K562 (cell line): ENCODE results near the gene ADIPOQ. TPM values are rescaled to one million over a fixed set of nuclear protein-coding genes. Genes with fewer than 3 reads are reported as not detected.
A peak's percentile ranks its signal among the peaks of the same experiment; 100 is the strongest.

Source experiments
- ATAC-seq: fragments of 200-7000 bp; cut with Tn5 transposase; 3 replicates; pipeline ENCODE4 v1.9.1; 2020; ENCODE audit warnings: moderate library complexity
- BruUV-seq: library from RNA; stranded (reverse); fragments of 400-500 nt; replicated peaks from 2 replicates; lab custom pipeline; 2021; lab: Mats Ljungman, UMichigan
- CTCF ChIA-PET: fragments of 300-600 bp; formaldehyde crosslinking; extraction: SDS; loops from one replicate; lab custom pipeline; 2021; ENCODE audit warnings: low intra/inter-chr PET ratio; lab: Yijun Ruan, JAX
- POLR2A ChIA-PET: fragments of 300-600, 350-650 bp; sonication (Branson Sonifier 250); formaldehyde crosslinking; extraction: SDS; loops from one replicate; lab custom pipeline; 2021; ENCODE audit warnings: antibody characterized with exemption, inconsistent platforms; lab: Yijun Ruan, JAX
- DNase-seq, 4 experiments: peaks; one replicate each; pipeline versions ENCODE4 v3.0.0 to v3.0.0-alpha.2; 2011 to 2018; ENCODE audit warnings: low spot score in 3 of 4, mixed read lengths in 3 of 4; ENCODE audit errors: extremely low read depth in 1 of 4
- FAIRE-seq: peaks from 2 replicates; lab custom pipeline; 2011; peaks lifted over from hg19 to GRCh38; lab: Jason Lieb, UNC
- H2AFZ ChIP-seq: 2 replicates; pipeline ENCODE4 v1.6.0; 2011; ENCODE audit warnings: low read depth, low read length, control low read depth, inconsistent platforms
- H3K27ac ChIP-seq: fragments of 200-600 bp; 3 replicates; pipeline ENCODE4 v1.8.0; 2011; ENCODE audit warnings: low read depth, mild to moderate bottlenecking, control low read depth, inconsistent platforms, low read length, moderate library complexity, mixed read lengths; ENCODE audit errors: extremely low read depth
- H3K27me3 ChIP-seq, 2 experiments: fragments of 300-600 bp in 1 of 2; 2 replicates in 1 of 2; 3 replicates in 1 of 2; pipeline versions ENCODE4 v1.6.0 to v1.8.0; 2011; ENCODE audit warnings: inconsistent platforms in 2 of 2, low read length in 2 of 2, mild to moderate bottlenecking in 1 of 2, mixed read lengths in 1 of 2, moderate library complexity in 1 of 2; ENCODE audit not compliant: control insufficient read depth in 2 of 2, insufficient read depth in 2 of 2
- H3K36me3 ChIP-seq: fragments of 300-600 bp; 3 replicates; pipeline ENCODE4 v1.8.0; 2011; ENCODE audit warnings: mild to moderate bottlenecking, low read length, inconsistent platforms; ENCODE audit not compliant: control insufficient read depth, insufficient read depth
- H3K4me1 ChIP-seq, 2 experiments: fragments of 200-600 bp in 1 of 2; replicated peaks in 1 of 2; 2 replicates in 1 of 2; 3 replicates in 1 of 2; pipeline versions ENCODE4 v1.5.1 to v1.8.0; 2011; ENCODE audit warnings: inconsistent platforms in 2 of 2, low read length in 2 of 2, mild to moderate bottlenecking in 1 of 2, mixed read lengths in 1 of 2, moderate library complexity in 1 of 2; ENCODE audit not compliant: control insufficient read depth in 2 of 2, insufficient read depth in 2 of 2
- H3K4me2 ChIP-seq: 2 replicates; pipeline ENCODE4 v1.6.1; 2011; ENCODE audit warnings: low read length, control low read depth, inconsistent platforms, mixed read lengths; ENCODE audit not compliant: insufficient read depth
- H3K4me3 ChIP-seq: fragments of 200-600 bp; sonication (generic), shearing (Covaris generic); 2 replicates; pipeline ENCODE4 v1.5.1; 2016; ENCODE audit warnings: control low read depth, inconsistent platforms
- H3K79me2 ChIP-seq: fragments of 200-600 bp; 3 replicates; pipeline ENCODE4 v1.8.0; 2011; ENCODE audit warnings: low read length, inconsistent platforms; ENCODE audit not compliant: control insufficient read depth, insufficient read depth
- H3K9ac ChIP-seq, 2 experiments: 2 replicates each; pipeline versions ENCODE4 v1.6.0 to v1.6.1; 2011; ENCODE audit warnings: low read depth in 2 of 2, low read length in 2 of 2, control low read depth in 1 of 2, inconsistent platforms in 1 of 2, mild to moderate bottlenecking in 1 of 2, mixed read lengths in 1 of 2; ENCODE audit not compliant: insufficient read depth in 1 of 2
- H3K9me1 ChIP-seq: one replicate; pipeline ENCODE4 v1.6.0; 2011; ENCODE audit warnings: inconsistent platforms, mild to moderate bottlenecking, low read length, moderate library complexity; ENCODE audit not compliant: control insufficient read depth, insufficient read depth
- H3K9me3 ChIP-seq: replicated peaks from 2 replicates; pipeline ENCODE4 v1.5.1; 2011; ENCODE audit warnings: low read depth, low read length, inconsistent platforms; ENCODE audit not compliant: control insufficient read depth, insufficient read depth
- H4K20me1 ChIP-seq: replicated peaks from 2 replicates; pipeline ENCODE4 v1.6.1; 2011; ENCODE audit warnings: low read length, inconsistent platforms, mixed read lengths; ENCODE audit not compliant: control insufficient read depth, insufficient read depth
- ATF7 ChIP-seq: fragments of 450-650 bp; IDR thresholded peaks from 2 replicates; pipeline ENCODE4 v1.7.1; 2014; ENCODE audit warnings: mild to moderate bottlenecking, moderate library complexity
- CBX1 ChIP-seq: sonication (generic); IDR thresholded peaks from 2 replicates; pipeline ENCODE4 v1.6.1; 2016; ENCODE audit warnings: antibody characterized with exemption, low read depth, mild to moderate bottlenecking
- CEBPB ChIP-seq: fragments of 450-650 bp; IDR thresholded peaks from 2 replicates; pipeline ENCODE4 v1.6.1; 2016; ENCODE audit warnings: missing genetic modification characterization, missing compliant biosample characterization
- CTBP1 ChIP-seq: fragments of 450-650 bp; IDR thresholded peaks from 2 replicates; pipeline ENCODE4 v1.6.1; 2016; ENCODE audit warnings: borderline replicate concordance
- EGR1 ChIP-seq: fragments of 450-650 bp; conservative IDR thresholded peaks from 2 replicates; pipeline ENCODE4 v1.6.1; 2017; ENCODE audit warnings: mild to moderate bottlenecking
- HMBOX1 ChIP-seq: sonication (generic); IDR thresholded peaks from 2 replicates; pipeline ENCODE4 v1.6.1; 2016
- HNRNPL ChIP-seq: fragments of 200-400 bp; formaldehyde crosslinking; IDR thresholded peaks from 2 replicates; pipeline ENCODE4 v1.6.1; 2017; ENCODE audit warnings: low read depth, mild to moderate bottlenecking, low read length
- KDM2B ChIP-seq: fragments of 250-450 bp; sonication (Bioruptor Pico); IDR thresholded peaks from 2 replicates; pipeline ENCODE4 v1.8.0; 2021; ENCODE audit warnings: mild to moderate bottlenecking, moderate library complexity
- MTA3 ChIP-seq: fragments of 450-650 bp; formaldehyde crosslinking; IDR thresholded peaks from 2 replicates; pipeline ENCODE4 v1.6.1; 2017; ENCODE audit warnings: mild to moderate bottlenecking, borderline replicate concordance
- MYC ChIP-seq, 2 experiments: fragments of 250-450 bp in 1 of 2; sonication (Bioruptor Pico) in 1 of 2; IDR thresholded peaks; 2 replicates each; pipeline versions ENCODE4 v1.5.1 to v1.6.1; 2012 to 2021; ENCODE audit warnings: low read depth in 2 of 2, borderline replicate concordance in 1 of 2, improper control_type of control experiment in 1 of 2, low read length in 1 of 2, mild to moderate bottlenecking in 1 of 2, moderate library complexity in 1 of 2
- NFATC3 ChIP-seq: fragments of 450-650 bp; IDR thresholded peaks from 2 replicates; pipeline ENCODE4 v1.6.1; 2017; ENCODE audit warnings: mild to moderate bottlenecking
- NRF1 ChIP-seq, 2 experiments: fragments of 450-650 bp; IDR thresholded peaks in 1 of 2; conservative IDR thresholded peaks in 1 of 2; 2 replicates each; pipeline ENCODE4 v1.6.1; 2014; ENCODE audit warnings: mild to moderate bottlenecking in 2 of 2
- POLR2G ChIP-seq: fragments of 200-400 bp; formaldehyde crosslinking; IDR thresholded peaks from 2 replicates; pipeline ENCODE4 v1.6.1; 2017; ENCODE audit warnings: low read depth, mild to moderate bottlenecking, antibody characterized with exemption, low read length, moderate library complexity
- TAF1 ChIP-seq: IDR thresholded peaks from 2 replicates; pipeline ENCODE4 v1.6.1; 2011; ENCODE audit warnings: mild to moderate bottlenecking, low read length, moderate library complexity; ENCODE audit not compliant: insufficient read depth, control insufficient read depth, severe bottlenecking; ENCODE audit errors: extremely low read depth
- WGBS: fragments of 100-300 bp; shearing (Covaris generic); methylation state at CpG from one replicate; pipeline ENCODE4 v1.1.6; 2016; ENCODE audit warnings: low coverage, mixed read lengths; ENCODE audit not compliant: insufficient coverage; ENCODE audit errors: missing lambda C conversion rate; 5-methylcytosine and 5-hydroxymethylcytosine counted together
- in situ Hi-C: fragments of 300-500 bp; cut with MboI; formaldehyde crosslinking; loops from 4 replicates; pipeline ENCODE4 v1.15.0; 2018; ENCODE audit warnings: inconsistent platforms, mixed read lengths
- intact Hi-C: fragments of 100-400 bp; cut with micrococcal nuclease; formaldehyde crosslinking; loops from 2 replicates; pipeline ENCODE4 v1.14.2; 2022
- polyA plus RNA-seq, 8 experiments: library from polyadenylated mRNA; depleted of rRNA in 4 of 8; stranded (reverse) in 5 of 8; unstranded in 3 of 8; fragments of >200 nt; fragmentation: Nextera tagmentation in 2 of 8; fragmentation: Illumina TruSeq in 1 of 8; extraction: Ambion mirVana in 2 of 8; extraction: Trizol in 1 of 8; gene quantifications; 2 replicates each; pipeline versions ENCODE4 v1.2.1 to v1.2.3, GENCODE V29; 2011 to 2014; ENCODE audit warnings: inconsistent platforms in 1 of 8, missing spikeins in 1 of 8
- total RNA-seq, 7 experiments: library from RNA; depleted of rRNA in 6 of 7; stranded (reverse); fragments of >200 nt in 6 of 7; fragmentation: Illumina TruSeq in 2 of 7; extraction: Trizol in 2 of 7; gene quantifications; 2 replicates each; pipeline versions ENCODE4 v1.2.1 to v1.2.3, GENCODE V29; 2011 to 2021; ENCODE audit warnings: low replicate concordance in 1 of 7

ADIPOQ gene
- total and polyA plus RNA-seq, 9 of the 15 experiments (the other 6 are each of a cell fraction or from before 2014, with no cell fraction given): 0.01 to 0.04 (median 0.03) TPM; not detected in 4

DNA sequence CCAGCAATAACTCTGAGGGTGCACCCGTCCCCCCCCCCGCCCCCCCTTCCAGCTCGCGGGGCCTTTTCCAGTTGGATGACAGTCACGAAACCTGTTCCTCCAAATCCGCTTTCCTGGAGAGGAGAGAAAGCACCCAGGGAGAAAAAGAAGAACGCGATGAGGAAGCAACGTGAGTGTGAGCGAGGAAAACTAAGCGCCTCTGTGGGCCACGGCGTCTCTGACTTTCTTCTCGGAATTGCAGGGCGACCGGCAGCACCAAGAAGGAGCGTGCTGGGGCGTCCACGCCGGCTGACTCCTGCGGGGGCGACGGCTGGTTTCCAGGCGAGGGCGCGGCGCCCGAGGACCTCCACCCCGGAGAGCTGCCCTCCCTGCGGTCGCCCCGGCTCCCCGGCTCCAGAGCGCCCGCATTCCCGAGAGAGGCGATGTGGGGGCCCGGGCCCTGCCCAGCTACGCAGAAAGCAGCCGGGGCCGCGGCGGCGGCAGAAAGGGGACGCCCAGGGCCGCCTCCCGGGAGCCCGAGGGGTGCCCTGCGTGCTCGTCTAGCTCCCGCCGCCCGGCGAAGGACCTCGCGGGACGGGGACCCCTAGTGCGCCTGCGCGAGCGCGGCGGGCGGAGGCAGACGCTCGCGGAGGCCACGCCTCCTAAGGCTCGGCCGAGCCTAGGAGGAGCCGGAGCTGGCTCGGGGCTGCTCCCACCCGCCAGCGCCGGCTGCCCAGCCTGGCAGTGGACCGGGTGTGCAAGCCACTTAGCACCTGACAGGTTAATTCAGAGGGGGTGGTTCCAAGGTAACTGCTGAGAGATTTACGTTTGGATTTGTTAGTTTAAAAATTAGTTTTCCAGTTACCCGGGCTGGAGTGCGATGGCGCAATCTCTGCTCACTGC, 15.3 kb upstream of the ADIPOQ start:
- WGBS: under 1% methylated on average over 41 of the region's 80 CpGs
- POLR2A ChIA-PET: interaction anchor here (0.6 to 3.7 kb wide), 11 partner anchors 10 to 1328 kb away, joined by 3 to 19 read pairs (median 3); partner anchors contain the start of gene TMEM41A
- no peak for FAIRE-seq
- TF ChIP-seq CBX1 (peak; percentile 62; the same call in 1 of the 2 replicates), HNRNPL (0 out of 2 replicates have a peak, but pooled peaks have one; percentile 21), HMBOX1 (0 out of 2 replicates have a peak, but pooled peaks have one; percentile 1), TAF1 (peak; percentile 57), NFATC3 (peak; percentile 100), MYC (IDR thresholded peaks at IDR 0.05; ENCODE audit: low read depth, low read length) (0 out of 2 replicates have a peak, but pooled peaks have one; percentile 29), MYC (CRISPR knock-in tag; IDR thresholded peaks at IDR 0.05; ENCODE audit: borderline replicate concordance, low read depth) (no peak), EGR1 (0 out of 2 replicates have a peak, but pooled peaks have one; percentile 20), NRF1 (conservative IDR thresholded peaks at IDR 0.05 in 1 of 2, IDR thresholded peaks at IDR 0.05 in 1 of 2) (peak; percentile 92), ATF7 (0 out of 2 replicates have a peak, but pooled peaks have one; percentile 48), MTA3 (peak; percentile 40; the same call in 1 of the 2 replicates), POLR2G (peak; percentile 91), CEBPB (tag) (peak; percentile 99), KDM2B (CRISPR knock-in tag) (peak; percentile 100), CTBP1 (peak; percentile 83)

More for the DNA sequence above, 15.3 kb upstream of the ADIPOQ start:
- Histone ChIP-seq H3K79me2 (peaks cover 15% of the 10 kb centered on the region), H3K9me3 (no peaks in the 10 kb centered on the region), H3K9ac (peak overlapping the region; percentile 79 to 96), H3K9me1 (no peaks in the 10 kb centered on the region), H3K4me2 (peak overlapping the region; percentile 80), H3K4me3 (peak overlapping the region; percentile 71), H2AFZ (peak overlapping the region; percentile 79), H3K36me3 (no peaks in the 10 kb centered on the region), H3K27me3 (peaks cover 23 to 24% of the 10 kb centered on the region in 2 experiments; a peak in 4 of 5 replicates), H3K27ac (peak overlapping the region; percentile 76), H3K4me1 (peaks cover 19 to 37% of the 10 kb centered on the region in 2 experiments; a peak in 4 of 5 replicates), H4K20me1 (no peaks in the 10 kb centered on the region)
- peak; percentile 92 to 99 (median 99) for DNase-seq
- in situ Hi-C loops (no loop called here), intact Hi-C loops (loop anchor here (10.0 kb wide), 2 partner anchors 242 to 842 kb away; no protein-coding TSS in a partner anchor)
- CTCF ChIA-PET: no interaction called here
- no TSS peak for BruUV-seq
- peak; percentile 88 for ATAC-seq
